ENCODE results near the gene SUSD6.
A peak's percentile ranks its signal among the peaks of the same experiment; 100 is the strongest.

The SUSD6 gene

DNA sequence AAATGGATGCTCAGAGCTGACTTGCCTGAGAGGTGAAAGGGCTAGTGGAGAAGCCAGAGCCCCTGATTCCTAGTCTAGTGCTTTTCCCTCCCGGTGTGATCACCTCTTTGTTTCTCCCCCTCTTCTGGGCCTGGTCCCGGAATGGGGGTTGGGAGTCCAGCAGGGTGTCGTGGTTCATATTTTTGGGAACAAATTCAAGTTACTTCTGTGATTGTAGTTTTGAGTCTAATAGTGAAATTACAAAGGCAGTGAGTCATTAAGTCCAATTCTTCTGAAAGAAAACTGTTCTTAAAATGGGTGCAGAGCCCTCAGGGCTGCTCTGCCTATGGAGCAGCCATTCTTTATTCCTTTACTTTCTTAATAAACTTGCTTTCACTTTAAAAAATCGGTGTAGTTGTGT, 7.6 kb downstream of the SUSD6 start:
- TF ChIP-seq, protein P1, sequence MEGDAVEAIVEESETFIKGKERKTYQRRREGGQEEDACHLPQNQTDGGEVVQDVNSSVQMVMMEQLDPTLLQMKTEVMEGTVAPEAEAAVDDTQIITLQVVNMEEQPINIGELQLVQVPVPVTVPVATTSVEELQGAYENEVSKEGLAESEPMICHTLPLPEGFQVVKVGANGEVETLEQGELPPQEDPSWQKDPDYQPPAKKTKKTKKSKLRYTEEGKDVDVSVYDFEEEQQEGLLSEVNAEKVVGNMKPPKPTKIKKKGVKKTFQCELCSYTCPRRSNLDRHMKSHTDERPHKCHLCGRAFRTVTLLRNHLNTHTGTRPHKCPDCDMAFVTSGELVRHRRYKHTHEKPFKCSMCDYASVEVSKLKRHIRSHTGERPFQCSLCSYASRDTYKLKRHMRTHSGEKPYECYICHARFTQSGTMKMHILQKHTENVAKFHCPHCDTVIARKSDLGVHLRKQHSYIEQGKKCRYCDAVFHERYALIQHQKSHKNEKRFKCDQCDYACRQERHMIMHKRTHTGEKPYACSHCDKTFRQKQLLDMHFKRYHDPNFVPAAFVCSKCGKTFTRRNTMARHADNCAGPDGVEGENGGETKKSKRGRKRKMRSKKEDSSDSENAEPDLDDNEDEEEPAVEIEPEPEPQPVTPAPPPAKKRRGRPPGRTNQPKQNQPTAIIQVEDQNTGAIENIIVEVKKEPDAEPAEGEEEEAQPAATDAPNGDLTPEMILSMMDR (IDR thresholded peaks at IDR 0.05; ENCODE audit: insufficient read depth, low read depth, low read length, missing control alignments): no peak
- peak; percentile 15 for DNase-seq (ENCODE audit: low read depth)
- no peak overlapping the region for H3K4me3 ChIP-seq (ENCODE audit: low read length)

DNA sequence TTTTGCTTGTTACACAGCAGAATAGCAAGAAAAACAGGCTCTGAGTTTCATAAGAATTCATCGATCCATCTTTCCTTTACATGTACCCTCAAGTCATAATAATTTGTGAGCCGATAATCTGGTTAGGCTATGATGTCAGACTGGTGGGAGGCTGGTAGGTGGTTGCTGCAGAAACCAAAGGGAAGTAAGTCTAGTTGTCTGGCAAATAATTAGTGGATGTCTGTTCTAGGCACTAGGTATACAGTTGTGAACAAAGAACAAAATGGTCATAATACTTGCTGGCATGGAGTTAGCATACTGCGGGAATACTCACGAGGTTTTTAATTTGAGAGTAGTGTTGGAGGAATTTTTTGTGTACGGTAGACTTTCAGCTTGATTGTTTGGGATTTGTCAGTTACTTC, 8.8 kb downstream of the SUSD6 start:
- H3K4me3 ChIP-seq (ENCODE audit: low read length): no peak overlapping the region
- DNase-seq (ENCODE audit: low read depth): peak; percentile 62
- TF ChIP-seq, protein P1 (IDR thresholded peaks at IDR 0.05; ENCODE audit: insufficient read depth, low read depth, low read length, missing control alignments): no peak

DNA sequence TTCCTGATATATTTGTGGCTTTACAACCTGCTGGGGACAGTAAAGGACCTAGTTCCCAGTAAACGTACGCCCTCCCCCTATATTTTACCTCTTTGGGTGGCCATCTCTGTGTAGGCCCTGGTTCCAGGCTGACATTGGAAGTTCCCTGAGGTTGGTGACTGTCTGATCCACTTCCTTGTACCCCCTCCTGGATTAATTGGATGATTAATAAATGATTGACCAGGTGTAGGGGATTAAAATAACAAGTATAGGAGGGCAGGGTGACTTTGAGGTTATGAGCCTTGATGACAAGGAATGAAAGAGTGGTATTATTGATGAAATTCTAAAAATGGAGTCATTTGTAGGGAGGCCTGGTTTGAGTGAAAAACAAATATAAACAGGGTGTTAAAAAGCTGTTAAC, 9.6 kb downstream of the SUSD6 start:
- H3K4me3 ChIP-seq (ENCODE audit: low read length): no peak overlapping the region
- TF ChIP-seq, protein P1 (IDR thresholded peaks at IDR 0.05; ENCODE audit: insufficient read depth, low read depth, low read length, missing control alignments): no peak
- DNase-seq (ENCODE audit: low read depth): no peak

DNA sequence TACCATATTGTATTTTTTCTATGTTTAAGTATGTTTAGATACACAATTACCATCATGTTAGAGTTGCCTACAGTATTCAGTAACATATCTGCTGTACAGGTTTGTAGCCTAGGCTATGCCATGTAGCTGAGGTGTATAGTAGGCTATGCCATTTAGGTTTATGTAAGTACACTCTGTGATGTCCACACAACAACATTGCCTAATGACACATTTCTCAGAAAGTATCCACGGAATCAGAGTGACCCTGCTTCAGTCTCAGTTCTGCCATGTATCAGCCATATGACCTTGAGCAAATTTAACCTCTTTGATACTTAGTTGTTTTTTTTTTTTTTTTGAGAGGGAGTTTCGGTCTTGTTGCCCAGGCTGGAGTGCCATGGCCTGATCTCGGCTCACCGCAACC, 12.7 kb downstream of the SUSD6 start:
- no peak for DNase-seq (ENCODE audit: low read depth)
- H3K4me3 ChIP-seq (ENCODE audit: low read length): no peak overlapping the region
- TF ChIP-seq, protein P1 (IDR thresholded peaks at IDR 0.05; ENCODE audit: insufficient read depth, low read depth, low read length, missing control alignments): no peak

DNA sequence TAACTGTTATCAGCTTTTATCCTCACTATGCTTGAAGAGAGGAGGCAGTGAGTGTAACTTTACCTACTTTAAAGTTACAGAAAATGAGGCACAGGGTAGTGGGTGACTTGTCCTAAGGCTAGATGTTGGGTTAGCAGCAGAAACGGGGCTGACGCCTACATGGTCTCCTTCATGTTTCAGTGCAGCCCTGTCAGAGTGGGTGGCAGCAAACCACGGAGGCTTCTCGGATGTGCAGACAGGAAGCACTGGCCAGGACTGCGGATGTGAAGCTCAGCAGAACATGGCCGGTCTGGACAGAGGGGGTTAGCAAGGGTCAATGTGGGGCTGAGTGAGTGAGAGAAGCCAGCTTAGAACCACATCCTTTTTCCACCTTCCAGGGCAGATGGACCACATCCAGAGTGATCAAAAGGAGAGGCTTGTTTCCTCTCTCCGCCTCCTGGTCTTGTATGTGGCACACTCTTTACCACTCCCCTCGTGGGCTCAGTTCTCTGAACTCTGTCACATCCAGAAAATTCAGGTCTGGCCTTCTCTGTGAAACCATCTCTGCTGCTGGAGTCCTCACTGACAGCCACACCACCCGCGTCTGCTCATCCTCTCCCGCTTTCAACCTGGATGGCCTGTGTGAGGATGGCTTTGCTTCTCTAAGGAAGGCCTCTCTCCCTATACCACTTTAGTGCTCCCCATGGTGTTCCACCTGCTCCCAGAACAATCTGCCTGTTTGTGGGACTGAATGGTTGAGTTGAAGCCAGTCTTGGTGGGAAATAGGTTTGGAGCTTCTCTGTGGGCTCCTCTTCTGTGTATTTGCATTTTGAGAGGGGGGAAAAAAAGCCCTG, 14.1 kb downstream of the SUSD6 start:
- no peak for DNase-seq (ENCODE audit: low read depth)
- H3K4me3 ChIP-seq (ENCODE audit: low read length): no peak overlapping the region
- TF ChIP-seq, protein P1 (IDR thresholded peaks at IDR 0.05; ENCODE audit: insufficient read depth, low read depth, low read length, missing control alignments): no peak

DNA sequence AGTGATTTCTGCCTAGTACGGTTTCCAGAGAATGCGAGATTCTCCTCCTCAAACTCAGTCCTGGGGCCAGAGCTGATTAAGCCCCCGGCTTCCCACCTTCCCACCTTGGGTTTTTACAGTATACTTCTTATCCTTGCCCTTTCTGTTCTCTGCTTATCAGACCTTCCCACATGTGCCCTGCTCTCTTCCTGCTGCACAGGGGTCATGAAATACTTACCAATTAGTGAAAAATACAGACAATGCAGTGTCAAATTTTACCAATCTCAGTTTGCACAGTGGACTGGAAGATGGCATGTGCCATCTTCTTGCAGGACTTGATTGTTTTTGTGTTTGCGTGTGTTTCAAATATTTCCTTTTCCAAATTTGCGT, 14.7 kb downstream of the SUSD6 start:
- DNase-seq (ENCODE audit: low read depth): no peak
- TF ChIP-seq, protein P1 (IDR thresholded peaks at IDR 0.05; ENCODE audit: insufficient read depth, low read depth, low read length, missing control alignments): no peak
- H3K4me3 ChIP-seq (ENCODE audit: low read length): no peak overlapping the region
